Lower lobe of right lung (tissue), 2 donors: ENCODE results near the gene DLG5. TPM values are rescaled to one million over a fixed set of nuclear protein-coding genes. Genes with fewer than 3 reads are reported as not detected.

Experiments
- ATAC-seq, 2 donors: fragments of 200-7000 bp; cut with Tn5 transposase; one replicate each; pipeline ENCODE4 v1.9.1; 2020 to 2022; ENCODE audit warnings: mild to moderate bottlenecking in 2 of 2, moderate library complexity in 2 of 2
- DNase-seq: peaks from one replicate; pipeline ENCODE4 v3.0.0-alpha.2; 2020
- H3K27ac ChIP-seq: fragments of 200-600 bp; one replicate; pipeline ENCODE4 v1.8.0; 2022
- H3K27me3 ChIP-seq: fragments of 200-600 bp; one replicate; pipeline ENCODE4 v1.8.0; 2022; ENCODE audit warnings: low read depth
- H3K36me3 ChIP-seq: fragments of 200-600 bp; one replicate; pipeline ENCODE4 v1.8.0; 2022; ENCODE audit warnings: mild to moderate bottlenecking
- H3K4me1 ChIP-seq: fragments of 200-600 bp; one replicate; pipeline ENCODE4 v1.8.0; 2022
- H3K4me3 ChIP-seq: fragments of 200-600 bp; one replicate; pipeline ENCODE4 v1.8.0; 2022; ENCODE audit warnings: mild to moderate bottlenecking
- H3K9me3 ChIP-seq: fragments of 200-600 bp; one replicate; pipeline ENCODE4 v1.8.0; 2022
- intact Hi-C: fragments of 100-400 bp; cut with DNase I; formaldehyde crosslinking; loops from one replicate; pipeline ENCODE4 v1.11.0; 2022
- total RNA-seq: library from RNA; stranded (reverse); fragmentation: NEBNext Ultra II Directional; extraction: Animal tissue kit (Norgen Biotek cat#: 25700); gene quantifications from one replicate; pipeline ENCODE4 v1.2.1, GENCODE V29; 2021
- TF ChIP-seq, protein P1 (sequence below): fragments of 200-600 bp; IDR thresholded peaks from one replicate; pipeline ENCODE4 v1.8.0; 2022; ENCODE audit warnings: antibody characterized with exemption, mild to moderate bottlenecking
- donor health status: DM: no; HTN: yes; CAD: no; lungs with severe emphysema.

Gene DLG5
- total RNA-seq, 1 donor from 2014 or later: 18.7 TPM

DNA sequence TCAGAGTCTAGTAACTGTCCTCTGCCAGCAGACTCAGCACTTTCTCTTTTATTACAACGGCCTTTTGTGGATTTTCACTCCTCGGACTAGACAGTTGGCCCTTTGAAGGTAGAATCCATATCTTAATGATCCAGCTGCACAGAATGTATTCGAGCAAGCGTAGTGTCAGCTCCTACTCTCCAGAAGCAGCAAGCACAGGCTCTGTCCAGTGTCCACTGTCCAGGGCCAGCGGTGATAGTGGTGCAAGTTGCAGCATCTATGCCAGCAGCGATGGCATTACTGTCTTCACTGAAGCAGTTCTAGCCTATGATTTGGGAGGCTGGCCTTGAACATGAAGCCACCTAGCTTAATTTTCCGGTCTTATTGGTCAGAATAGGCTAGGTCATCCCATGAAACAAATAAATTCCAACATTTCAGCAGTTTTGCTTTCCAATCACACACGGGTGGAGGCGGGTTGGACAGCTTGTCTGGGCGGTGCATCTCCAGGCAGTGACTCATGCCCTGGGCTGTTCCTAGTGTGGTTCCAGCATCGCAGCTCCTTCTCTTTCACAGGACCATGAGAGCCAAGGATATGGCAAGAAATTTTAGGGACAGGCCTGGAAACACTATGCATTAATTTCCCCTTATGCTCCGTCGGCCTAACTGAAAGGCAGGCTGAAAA, 180.4 kb downstream of the DLG5 start:
- ATAC-seq: no peak
- intact Hi-C loops: no loop called here
- H3K4me1 ChIP-seq: no peaks in the 10 kb centered on the region

DNA sequence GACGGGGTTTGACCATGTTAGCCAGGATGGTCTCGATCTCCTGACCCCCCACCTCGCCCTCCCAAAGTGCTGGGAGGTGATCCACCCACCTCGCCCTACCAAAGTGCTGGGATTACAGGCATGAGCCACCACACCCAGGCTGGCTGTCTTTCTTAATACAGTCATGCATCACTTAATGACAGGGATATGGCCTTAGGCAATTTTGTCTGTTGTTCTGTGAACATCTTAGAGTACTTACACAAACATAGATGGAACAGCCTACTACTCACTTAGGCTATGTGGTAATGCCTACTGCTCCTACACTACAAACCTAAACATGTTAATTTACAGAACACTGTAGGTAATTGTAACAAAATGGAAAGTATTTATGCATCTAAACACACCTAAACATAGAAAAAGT, 182.3 kb downstream of the DLG5 start:
- ATAC-seq: no peak
- intact Hi-C loops: no loop called here
- H3K27me3 ChIP-seq: no peaks in the 10 kb centered on the region
- no peaks in the 10 kb centered on the region for H3K36me3 ChIP-seq
- H3K4me1 ChIP-seq: no peaks in the 10 kb centered on the region
- TF ChIP-seq, protein P1, sequence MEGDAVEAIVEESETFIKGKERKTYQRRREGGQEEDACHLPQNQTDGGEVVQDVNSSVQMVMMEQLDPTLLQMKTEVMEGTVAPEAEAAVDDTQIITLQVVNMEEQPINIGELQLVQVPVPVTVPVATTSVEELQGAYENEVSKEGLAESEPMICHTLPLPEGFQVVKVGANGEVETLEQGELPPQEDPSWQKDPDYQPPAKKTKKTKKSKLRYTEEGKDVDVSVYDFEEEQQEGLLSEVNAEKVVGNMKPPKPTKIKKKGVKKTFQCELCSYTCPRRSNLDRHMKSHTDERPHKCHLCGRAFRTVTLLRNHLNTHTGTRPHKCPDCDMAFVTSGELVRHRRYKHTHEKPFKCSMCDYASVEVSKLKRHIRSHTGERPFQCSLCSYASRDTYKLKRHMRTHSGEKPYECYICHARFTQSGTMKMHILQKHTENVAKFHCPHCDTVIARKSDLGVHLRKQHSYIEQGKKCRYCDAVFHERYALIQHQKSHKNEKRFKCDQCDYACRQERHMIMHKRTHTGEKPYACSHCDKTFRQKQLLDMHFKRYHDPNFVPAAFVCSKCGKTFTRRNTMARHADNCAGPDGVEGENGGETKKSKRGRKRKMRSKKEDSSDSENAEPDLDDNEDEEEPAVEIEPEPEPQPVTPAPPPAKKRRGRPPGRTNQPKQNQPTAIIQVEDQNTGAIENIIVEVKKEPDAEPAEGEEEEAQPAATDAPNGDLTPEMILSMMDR: no peak
- H3K9me3 ChIP-seq: no peaks in the 10 kb centered on the region
- no peak overlapping the region for H3K4me3 ChIP-seq
- no peak overlapping the region for H3K27ac ChIP-seq
- DNase-seq: no peak

More for the DNA sequence above, 180.4 kb downstream of the DLG5 start:
- H3K27ac ChIP-seq: no peak overlapping the region
- TF ChIP-seq, protein P1: no peak
- H3K4me3 ChIP-seq: no peak overlapping the region
- H3K9me3 ChIP-seq: no peaks in the 10 kb centered on the region
- no peak for DNase-seq
- H3K36me3 ChIP-seq: no peaks in the 10 kb centered on the region
- H3K27me3 ChIP-seq: no peaks in the 10 kb centered on the region

DNA sequence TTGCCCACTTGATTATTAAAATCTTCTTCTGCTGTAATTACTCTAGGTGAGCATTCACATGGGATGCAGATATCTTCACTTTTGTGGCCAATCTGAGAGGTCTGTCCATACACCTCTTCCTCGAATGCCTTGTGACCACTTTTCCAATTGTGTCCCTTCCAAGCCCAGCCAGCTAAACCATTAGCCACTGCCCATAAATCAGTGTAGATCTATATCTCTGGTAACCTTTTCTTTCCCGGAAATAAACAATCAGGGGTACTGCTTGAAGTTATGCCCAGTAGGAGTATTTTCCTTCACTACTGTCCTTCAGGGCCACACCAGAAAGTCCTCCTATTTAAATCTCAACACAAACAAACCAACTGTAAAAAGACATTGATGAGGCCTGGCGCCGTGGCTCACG, 184.4 kb downstream of the DLG5 start:
- no peak overlapping the region for H3K27ac ChIP-seq
- H3K4me3 ChIP-seq: no peak overlapping the region
- no peaks in the 10 kb centered on the region for H3K36me3 ChIP-seq
- ATAC-seq (no peak), DNase-seq (no peak)
- TF ChIP-seq, protein P1: no peak
- no peaks in the 10 kb centered on the region for H3K9me3 ChIP-seq
- intact Hi-C loops: no loop called here
- no peaks in the 10 kb centered on the region for H3K27me3 ChIP-seq
- H3K4me1 ChIP-seq: no peaks in the 10 kb centered on the region

DNA sequence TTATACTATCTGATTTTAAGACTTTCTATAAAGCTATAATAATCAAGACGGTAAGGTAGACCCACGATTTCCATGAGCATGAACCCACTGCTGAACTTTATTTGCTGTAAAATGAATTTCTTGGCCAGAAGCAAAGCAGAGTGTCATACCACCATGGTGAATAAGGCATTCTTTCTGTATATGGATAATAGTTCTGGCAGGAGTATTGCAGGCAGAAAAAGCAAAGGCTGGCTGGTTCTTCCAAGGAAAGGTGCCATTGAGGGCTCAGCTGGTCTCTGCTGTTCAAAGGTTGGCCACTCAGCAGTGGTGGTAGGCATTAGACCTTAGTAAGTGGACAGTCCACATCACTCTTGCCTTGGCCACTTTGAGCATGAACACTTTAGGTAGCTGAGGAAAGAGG, 184.8 kb downstream of the DLG5 start:
- H3K27me3 ChIP-seq: no peaks in the 10 kb centered on the region
- DNase-seq: no peak
- H3K4me1 ChIP-seq: no peaks in the 10 kb centered on the region
- TF ChIP-seq, protein P1: no peak
- H3K4me3 ChIP-seq: no peak overlapping the region
- H3K9me3 ChIP-seq: no peaks in the 10 kb centered on the region
- no peak for ATAC-seq
- intact Hi-C loops: no loop called here
- no peak overlapping the region for H3K27ac ChIP-seq
- no peaks in the 10 kb centered on the region for H3K36me3 ChIP-seq

Other genes starting within 250 kb of the DLG5 start
- gene POLR3A, start 102.8 kb upstream of the DLG5 start, total RNA-seq: 11.2 TPM
- gene RPS24, start 107.1 kb upstream of the DLG5 start, total RNA-seq: 1,077 TPM